Activated CD8-positive, alpha-beta memory T cell treated with anti-CD3 and anti-CD28 coated beads for 24 hours (primary cell): Measurements from ENCODE around the gene DTX3.
"Not testable (repeated sequence)": the region's sequence is repeated elsewhere in the genome, so short reads cannot be mapped to it uniquely, and the experiment has no call there.

Experiments used
- DNase-seq: peaks from one replicate; pipeline ENCODE4 v3.0.0-alpha.2; 2020

The DTX3 gene

DNA sequence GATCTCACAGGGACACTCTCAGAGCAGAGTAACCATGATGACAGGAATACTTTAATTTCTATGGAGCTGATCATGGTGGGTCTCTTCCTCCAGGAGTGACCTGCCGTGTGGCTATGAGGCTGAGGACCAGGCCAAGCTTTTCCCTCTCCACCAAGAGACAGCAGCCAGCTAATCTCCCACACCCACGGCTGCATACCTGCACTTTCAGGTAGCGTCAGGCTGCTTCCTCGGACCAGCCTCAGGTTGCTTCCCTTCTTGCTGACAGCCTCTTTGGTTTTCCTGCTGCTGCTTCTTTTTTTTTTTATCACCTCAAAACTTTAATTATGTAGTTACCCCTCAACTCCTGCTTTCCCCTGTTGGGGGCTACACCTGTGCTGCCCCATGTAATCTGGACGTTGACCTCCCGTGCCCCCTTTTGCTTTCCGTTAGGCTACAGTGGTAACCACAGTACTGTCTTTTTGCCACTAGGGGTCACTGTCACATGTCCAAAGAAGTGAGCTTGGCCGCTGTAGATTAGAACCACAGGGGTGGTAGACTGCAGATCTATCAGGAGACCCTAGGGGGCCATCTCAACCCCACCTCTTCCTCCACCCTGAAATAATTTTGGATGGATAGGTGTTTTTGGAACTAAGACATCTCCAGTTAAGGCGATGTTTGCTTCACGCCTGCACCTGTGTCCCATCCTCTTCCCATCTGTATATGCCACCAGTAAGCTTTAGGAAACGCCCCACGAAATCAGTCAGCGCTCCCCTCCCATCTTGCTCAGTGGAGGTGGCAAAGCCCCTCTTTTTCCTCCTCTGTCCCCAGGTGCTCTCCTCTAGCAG is 21.4 kb upstream of the DTX3 start:
- DNase-seq = peak; percentile 77

DNA sequence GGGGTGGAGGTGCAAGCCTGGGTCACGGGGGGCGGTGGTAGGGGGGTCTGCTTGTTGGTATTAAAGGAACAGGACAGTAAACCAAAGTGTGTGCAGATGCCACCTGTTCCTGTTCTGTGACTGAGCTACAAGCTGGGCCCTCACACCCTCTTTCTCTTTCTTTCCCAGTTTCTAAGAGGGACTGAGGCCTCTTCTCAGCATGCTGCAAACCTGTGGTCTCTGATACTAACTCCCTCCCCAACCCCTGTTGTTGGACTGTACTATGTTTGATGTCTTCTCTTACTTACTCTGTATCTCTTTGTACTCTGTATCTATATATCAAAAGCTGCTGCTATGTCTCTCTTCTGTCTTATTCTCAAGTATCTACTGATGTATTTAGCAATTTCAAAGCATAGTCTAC is 20.6 kb upstream of the DTX3 start:
- DNase-seq = no peak

DNA sequence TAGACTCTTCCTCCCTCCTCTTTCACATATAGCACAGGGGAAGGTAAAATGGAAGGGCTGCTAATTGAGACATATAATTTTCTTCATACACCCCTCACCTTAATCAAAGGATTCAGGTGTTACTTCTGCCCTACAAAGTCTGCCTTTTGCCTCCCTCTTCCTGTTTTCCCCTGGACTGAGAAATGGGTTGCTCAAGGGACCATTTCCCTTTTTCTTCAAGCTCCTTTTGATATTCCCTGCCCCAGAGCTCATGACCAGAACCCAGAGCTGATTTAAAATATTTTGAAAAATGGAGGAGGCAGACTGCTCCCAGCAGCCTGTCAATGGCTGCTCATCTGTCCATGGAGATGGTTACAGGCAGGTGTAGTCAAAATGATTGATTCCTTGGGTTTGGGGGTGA is 19.9 kb upstream of the DTX3 start:
- DNase-seq = no peak

DNA sequence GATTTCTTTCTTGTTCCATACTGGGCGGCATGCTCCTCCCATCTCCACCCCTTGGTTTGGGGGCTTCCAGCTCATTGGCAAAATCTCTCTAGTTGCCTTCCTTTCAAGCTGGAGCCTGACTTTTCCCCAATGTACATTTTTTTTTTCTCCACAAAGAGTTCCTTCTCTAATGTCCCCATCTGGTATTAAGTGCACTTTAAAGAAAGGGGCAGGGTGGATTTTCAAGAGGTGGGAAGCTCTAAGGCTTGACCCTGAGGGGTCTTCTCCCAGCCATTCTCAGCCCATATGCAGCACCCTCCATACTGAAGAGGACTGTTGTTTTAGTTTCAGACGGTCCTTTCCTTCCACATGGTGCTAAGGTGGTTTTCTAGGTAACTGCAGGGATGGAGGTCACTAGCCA is 19.5 kb upstream of the DTX3 start:
- DNase-seq = no peak

DNA sequence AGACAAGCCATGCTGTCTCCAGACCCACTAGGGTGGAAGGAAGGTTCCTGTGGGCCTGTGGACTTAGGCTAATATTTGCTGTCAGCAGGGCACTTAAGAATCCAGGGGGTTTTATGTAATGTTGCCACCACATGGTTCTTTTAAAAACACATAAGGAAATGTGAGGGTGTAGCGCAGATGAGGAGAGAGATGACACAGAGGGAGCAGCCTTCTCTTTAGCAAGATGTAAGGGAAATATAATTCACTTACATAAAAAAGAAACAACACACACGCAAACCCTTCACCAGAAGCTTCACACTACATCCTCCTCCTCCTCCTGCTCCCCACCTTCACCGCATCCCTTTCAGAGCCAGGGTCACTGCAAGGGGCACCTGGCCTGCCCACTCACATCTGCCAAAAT is 18.5 kb upstream of the DTX3 start:
- no peak for DNase-seq

DNA sequence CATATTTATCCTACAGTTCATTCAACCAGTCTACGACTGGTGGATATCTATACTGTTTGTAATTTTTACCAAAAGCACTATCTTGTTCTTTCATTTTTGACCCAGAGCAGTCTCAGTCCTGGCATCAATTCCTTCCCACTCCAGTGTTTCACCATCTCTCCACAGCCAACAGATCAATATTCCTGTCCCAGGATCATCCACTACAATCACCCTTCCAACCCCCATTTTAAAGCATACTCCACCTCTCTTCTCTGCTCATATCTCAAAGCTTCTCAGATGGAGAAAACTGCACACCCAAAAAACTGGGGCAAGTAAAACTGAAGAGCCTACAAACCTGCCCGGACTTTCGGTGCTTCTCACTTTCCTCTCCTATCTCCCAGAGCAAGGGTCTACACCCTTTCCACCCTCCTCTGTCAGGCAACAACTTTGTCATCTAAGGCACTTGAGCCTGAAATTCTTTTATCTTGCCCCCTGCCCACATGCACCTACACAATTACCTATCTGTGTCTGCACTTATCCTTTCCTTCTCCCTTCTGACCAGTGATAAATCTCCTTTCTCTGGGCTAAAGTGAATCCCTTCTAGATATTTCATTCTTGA is 17.7 kb upstream of the DTX3 start:
- no peak for DNase-seq

DNA sequence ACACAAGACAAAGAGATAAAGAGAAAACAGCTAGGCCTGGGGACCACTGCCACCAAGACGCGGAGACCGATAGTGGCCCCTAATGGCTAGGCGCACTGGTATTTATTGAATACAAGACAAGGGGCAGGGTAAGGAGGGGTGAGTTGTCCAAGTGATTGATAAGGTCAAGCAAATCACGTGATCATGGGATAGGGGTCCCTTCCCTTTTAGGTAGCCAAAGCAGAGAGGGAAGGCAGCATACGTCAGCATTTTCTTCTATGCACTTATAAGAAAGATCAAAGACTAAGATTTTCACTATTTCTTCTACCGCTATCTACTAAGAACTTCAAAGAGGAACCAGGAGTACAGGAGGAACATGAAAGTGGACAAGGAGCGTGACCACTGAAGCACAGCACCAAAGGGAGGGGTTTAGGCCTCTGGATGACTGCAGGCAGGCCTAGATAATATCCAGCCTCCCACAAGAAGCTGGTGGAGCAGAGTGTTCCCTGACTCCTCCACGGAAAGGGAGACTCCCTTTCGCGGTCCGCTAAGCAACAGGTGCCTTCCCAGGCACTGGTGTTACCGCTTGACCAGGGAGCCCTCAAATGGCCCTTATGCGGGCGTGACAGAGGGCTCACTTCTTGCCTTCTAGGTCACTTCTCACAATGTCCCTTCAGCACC is 15.5 kb upstream of the DTX3 start:
- not testable (repeated sequence) for DNase-seq

DNA sequence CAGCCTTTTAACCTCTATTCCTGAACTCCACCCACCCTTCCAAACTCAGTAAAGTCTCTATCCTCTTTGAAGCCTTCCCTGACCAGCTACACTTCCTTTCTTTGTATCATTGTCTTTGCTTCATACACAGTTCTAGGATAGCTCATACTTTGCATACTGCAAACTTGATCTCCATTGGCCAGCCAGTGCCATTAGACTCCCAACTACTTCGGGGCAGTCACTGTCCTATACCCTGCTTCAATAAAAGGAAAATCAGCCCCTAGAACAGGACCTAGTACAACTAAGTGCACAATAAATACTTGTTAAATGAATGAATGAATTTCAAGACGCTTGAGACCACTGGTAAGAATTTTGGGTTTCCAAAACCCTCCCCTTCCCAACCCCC is 14.2 kb upstream of the DTX3 start:
- DNase-seq = no peak

DNA sequence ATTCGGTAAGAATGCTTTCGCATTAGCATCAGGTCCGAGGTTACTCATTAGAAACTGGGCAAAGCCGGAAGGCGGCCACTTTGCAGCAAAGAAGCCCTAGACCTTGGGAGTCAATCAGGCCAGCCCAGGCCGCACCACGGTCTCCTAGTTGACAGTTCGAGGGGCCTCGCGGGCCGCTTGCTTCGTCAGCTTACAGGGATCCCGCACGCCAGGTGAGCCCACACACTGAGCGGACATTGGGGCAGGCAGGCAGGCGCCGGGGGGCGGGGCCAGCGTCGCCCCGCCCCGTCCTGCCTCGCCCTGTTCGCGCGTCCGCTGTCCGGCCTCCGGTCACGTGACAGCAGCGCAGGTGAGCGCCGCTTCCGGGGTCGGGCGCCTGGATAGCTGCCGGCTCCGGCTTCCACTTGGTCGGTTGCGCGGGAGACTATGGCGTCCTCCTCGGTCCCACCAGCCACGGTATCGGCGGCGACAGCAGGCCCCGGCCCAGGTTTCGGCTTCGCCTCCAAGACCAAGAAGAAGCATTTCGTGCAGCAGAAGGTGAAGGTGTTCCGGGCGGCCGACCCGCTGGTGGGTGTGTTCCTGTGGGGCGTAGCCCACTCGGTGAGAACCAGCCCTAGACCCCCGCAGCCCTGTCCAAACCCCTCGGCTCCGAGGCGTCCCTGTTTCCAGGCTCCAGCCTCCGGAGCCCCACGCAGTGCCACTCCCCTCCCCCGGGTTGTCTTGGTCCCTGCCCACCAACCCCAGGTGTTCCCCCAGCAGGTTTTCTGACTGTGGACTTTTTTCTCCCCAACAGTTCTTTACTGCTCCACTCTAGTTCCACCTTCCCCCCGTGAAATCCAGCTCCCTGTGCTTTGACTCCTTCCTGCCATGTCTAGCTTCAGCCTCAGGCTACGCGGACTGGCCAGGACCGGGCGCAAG is 13.5 kb upstream of the DTX3 start, which contains the start of gene PIP4K2C:
Gene PIP4K2C, plus strand, starts transcription at position 329 of the 918 bp plus-strand sequence. Its CDS starts 98 bp downstream, at position 427.
- peak; percentile 91 for DNase-seq

DNA sequence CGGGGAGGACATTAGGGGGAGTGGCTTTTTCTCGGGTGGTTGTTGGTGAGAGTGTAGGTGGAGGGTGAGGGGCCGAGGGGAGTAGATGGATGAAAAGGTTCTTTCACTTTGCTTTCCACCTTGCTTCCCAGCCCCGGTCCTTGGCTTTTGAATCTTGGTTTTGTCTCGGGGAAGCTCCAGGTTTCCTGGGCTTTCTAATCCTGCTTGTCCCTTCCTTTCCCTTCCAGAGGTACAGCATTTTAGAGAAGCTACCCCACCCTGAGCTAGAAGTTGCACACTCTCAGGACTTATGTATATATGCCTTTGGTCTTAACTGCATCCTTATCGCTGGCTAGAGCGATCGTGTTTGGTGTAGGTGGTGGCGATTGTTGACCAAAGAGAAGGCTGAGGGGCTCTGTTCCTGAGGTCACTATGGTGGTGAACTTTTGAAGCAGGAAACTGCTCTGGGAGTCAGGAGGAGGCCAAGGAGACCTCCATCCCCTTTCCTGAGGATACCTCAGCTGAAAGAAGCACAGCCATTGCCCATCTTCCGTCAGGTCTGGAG is 12.8 kb upstream of the DTX3 start:
- DNase-seq = no peak

DNA sequence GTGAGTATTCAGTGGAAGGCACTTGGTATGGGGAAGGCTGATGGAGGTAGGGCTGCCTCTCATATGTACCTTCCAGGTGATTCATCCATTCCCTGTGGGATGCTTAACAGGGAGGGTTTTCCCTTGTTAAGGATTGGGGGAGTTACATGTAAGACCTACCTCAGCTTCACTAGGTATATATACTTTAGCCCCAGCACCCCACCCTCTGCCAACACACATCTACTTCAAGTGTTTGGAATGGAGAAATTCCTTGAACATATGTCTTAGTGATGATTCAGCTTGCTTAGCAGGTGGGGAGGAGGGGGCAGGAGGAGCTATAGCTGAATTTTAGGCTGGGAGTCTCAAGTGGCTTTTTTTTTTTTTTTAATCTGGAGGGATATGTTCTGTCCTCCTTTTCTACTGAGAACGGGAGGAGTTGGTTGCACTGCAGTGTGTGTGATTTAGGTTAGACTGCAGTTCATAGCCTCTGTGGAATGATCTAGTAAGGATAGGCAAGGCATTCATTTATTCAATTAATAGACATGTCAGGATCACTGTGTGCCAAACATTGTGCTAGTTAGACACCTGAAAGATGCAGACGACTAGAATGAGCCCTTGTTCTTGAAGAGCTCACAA is 12.0 kb upstream of the DTX3 start:
- no peak for DNase-seq

DNA sequence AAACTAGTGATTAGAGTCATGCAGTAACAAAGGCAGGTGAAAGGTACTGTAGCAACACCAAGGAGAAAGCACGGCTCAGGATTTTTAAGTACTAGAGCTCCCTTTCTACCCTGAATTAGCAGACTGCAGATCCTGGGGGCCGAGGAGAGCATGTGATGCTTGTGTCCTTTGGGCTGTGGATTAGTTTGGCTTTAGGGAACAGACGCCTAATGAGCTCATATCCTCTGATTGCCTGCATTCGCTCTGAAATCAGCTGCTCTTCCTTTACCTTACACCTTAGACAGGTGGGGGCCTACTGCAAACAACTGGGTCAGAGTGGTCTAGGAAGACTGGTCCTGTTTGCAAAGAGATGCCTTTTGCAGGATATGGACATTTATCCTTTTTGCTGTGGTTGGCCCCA is 11.4 kb upstream of the DTX3 start:
- no peak for DNase-seq

DNA sequence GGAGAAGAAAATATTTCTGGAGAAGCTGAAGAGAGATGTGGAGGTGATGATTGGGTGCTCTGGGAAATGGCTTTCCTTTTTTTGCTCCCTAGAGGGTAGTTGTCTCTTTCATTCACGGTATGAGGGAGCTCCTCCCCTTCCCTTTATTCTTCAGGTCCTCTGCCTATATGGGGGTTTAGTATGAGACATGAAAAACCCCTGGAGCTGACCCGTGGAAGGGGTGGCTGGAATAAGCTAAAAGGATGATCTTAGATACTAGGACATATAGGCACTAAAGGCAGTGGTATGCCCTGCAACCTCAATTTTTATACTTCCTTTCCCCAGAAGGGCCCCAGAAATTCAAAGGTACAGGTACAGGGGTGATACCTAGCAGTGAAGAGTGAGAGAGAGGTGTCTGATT is 4.2 kb upstream of the DTX3 start:
- no peak for DNase-seq

DNA sequence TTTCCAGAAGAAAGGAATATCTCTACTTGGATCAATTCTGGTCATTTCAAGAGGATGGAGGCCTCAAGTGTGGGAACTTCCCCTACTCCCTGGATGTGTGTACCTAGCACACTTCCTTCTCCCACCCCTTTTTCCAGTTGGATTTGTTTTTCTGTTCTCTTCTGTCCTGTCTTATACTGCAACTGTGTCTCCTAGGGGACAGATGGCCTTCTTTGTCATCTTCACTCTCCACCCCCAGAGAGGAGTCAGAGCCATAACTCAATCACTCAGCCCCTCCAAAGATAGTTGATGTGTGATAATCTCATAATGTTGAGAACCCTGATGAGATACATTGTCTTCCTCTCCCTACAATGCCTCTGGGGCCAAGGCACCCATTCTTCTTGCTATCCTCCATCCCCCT is 2.1 kb upstream of the DTX3 start:
- DNase-seq = no peak

DNA sequence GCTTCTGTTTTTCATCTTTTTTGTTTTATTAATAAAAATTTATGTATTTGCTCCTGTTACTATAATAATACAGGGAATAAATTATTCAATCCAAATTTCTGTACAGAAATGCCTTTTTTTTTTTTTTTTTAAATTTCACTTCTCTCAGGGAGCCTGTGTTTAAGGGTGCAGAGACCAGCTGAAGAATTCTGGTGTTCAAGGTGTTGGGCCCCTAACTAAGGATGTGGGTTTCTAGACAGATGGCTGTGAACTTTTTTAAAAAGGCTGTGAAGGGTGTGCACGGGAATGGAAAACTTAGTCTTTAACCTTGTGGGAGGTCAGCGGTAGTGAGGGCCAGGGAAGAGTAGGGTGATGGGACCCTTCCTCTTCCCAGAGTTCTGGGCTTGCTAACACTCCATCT is 1.3 kb upstream of the DTX3 start:
- no peak for DNase-seq

DNA sequence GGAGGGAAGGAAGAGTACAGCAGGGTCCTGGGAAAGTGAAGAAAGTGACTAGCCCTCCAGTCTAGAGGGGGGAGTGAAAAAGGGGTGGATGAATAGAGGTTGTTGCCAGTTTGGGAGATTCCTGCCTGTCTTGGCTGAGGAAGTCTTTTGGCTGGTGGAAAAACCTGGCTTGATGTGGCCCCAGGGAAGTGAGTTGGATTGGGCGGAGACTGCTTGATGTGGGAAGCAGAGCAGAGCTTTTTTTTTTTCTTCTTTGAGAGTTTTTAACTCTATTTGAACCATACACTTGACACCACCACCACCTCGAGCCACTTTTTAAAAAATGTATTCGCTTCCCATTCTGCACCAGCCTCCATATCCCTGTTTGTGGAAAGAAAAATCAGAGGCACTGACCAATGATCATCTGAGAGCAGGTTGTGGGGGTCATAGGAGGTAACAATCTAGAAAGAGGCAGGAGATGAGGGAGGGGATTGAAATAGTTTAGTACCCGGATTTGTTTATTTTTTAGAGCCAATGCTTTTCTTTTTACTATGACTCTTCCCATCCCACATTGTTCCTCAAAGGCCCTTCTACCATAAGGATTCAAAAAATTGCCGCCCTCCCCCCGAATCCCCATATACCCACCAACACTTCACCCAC is 690 bp upstream of the DTX3 start:
- no peak for DNase-seq

DNA sequence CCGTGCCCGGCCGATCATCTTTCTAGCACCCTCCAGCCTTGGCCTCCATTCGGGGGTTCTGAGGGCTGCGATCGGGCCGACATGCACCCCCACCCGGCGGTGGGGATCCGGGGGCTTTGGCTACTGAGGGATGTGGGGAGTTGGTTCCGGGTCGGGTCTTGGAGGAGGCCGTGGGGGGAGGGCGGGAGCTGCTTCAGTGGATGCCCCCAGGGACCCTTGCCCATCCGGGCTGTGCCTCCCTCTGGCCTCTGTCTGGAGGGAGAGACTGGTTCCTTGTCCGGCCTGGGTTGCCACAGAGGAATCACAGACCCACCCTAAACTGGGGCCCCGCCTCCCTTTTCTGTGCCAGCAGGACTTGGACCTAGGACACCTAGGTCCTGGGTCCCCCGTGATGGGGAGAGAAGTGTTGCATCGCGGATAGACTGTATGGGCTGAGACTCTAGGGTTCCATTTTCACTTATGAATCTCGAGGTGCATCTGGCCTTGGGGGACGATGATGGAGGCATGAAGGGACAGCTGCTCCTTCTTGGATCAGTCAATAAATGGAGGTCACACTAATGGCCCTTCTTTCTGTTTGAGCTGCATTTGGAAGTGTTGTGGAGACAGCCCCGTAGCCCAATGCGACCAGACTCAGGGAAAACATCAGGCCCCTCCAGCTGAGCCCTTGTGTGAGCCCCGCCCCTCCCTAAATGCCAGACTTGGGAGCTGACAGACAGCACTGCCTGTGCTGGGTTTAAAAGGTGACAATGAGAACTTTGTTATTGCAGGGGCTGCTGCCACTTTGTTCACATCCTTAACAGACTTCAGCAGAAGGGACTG is 577 bp downstream of the DTX3 start:
- peak; percentile 70 for DNase-seq

DNA sequence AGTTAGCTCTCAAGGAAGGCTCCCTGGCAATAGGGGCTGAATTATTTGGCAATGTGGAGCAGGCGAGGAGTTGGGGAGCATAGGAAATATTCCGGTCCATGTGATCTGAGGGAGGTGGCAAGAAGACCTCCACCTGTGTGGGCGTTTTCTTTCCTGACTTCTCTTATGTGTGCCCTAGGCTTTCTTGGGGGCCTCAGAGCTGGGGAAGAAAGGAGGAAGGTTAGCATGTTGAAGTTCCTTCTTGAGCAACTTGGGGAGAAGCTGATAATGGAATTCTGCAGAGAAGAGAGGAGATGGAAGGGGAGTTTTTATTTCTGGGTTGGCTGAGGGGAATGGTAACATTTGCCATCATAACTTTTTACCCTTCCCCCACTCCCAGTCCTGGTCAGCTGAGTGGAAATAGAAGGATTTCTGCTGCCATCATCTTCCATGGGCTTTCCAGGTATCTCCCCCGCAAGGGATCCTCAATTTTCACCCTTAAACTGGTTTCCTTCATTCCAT is 1.2 kb downstream of the DTX3 start:
- no peak for DNase-seq

DNA sequence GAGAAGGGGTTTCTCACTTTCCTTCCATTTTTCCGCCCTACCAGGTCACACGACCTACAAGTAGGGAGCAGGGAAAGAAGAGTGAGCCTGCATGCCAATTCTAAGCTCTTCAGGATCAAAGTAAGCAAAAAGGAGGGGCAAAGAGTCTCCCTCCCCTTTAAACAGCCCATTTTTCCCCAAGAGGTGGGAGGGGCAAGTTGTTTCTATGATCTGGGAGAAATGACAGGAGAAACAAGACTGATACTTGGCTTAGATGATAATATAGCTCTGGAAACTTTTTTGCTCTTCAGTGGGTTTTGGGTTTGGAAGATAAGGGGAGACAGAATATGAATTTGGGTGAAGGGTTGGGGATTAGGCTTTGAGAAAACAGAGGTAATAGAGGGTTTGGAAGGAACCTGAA is 1.8 kb downstream of the DTX3 start:
- DNase-seq = no peak

DNA sequence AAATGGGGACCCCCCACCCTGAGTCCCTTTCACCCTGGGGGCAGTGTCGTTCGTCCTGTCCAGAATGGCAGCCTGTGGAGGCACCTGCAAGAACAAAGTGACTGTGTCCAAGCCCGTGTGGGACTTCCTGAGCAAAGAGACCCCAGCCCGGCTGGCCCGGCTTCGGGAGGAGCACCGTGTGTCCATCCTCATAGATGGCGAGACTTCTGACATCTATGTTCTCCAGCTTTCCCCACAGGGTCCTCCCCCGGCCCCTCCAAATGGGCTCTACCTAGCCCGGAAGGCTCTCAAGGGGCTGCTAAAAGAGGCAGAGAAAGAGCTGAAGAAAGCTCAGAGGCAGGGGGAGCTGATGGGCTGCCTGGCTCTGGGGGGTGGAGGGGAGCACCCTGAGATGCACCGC is 2.2 kb downstream of the DTX3 start:
- no peak for DNase-seq
